HEK293T (cell line): ENCODE measurements around the gene SERPINB5.

Experiments
- CTCF ChIA-PET: fragments of 350-600 bp; formaldehyde crosslinking; extraction: SDS; loops from one replicate; lab custom pipeline; 2021; ENCODE audit warnings: antibody characterized with exemption, inconsistent platforms; lab: Yijun Ruan, JAX
- POLR2A ChIA-PET: fragments of 350-600 bp; formaldehyde crosslinking; extraction: SDS; loops from one replicate; lab custom pipeline; 2020; ENCODE audit warnings: antibody characterized with exemption, inconsistent platforms; lab: Yijun Ruan, JAX
- DNase-seq: peaks from one replicate; pipeline ENCODE4 v3.0.0; 2012; ENCODE audit warnings: mixed read lengths; ENCODE audit errors: extremely low spot score
- ARNT ChIP-seq: fragments of 450-650 bp; IDR thresholded peaks from 2 replicates; pipeline ENCODE4 v1.6.1; 2017; ENCODE audit warnings: mild to moderate bottlenecking
- BHLHE40 ChIP-seq: fragments of 450-650 bp; IDR thresholded peaks from 2 replicates; pipeline ENCODE4 v1.6.1; 2016; ENCODE audit warnings: mild to moderate bottlenecking, moderate library complexity, borderline replicate concordance
- CTBP1 ChIP-seq: fragments of 450-650 bp; IDR thresholded peaks from 2 replicates; pipeline ENCODE4 v1.6.1; 2016; ENCODE audit warnings: borderline replicate concordance
- ELF4 ChIP-seq: fragments of 450-650 bp; IDR thresholded peaks from 2 replicates; pipeline ENCODE4 v1.6.1; 2017; ENCODE audit warnings: antibody characterized with exemption
- FOXA1 ChIP-seq: fragments of 450-650 bp; IDR thresholded peaks from 2 replicates; pipeline ENCODE4 v1.6.1; 2016; ENCODE audit warnings: mild to moderate bottlenecking
- FOXK2 ChIP-seq: fragments of 450-650 bp; IDR thresholded peaks from 2 replicates; pipeline ENCODE4 v1.6.1; 2016; ENCODE audit warnings: mild to moderate bottlenecking
- FOXM1 ChIP-seq: fragments of 450-650 bp; IDR thresholded peaks from 2 replicates; pipeline ENCODE4 v1.6.1; 2017; ENCODE audit warnings: mild to moderate bottlenecking, borderline replicate concordance
- HDGF ChIP-seq: fragments of 450-650 bp; IDR thresholded peaks from 2 replicates; pipeline ENCODE4 v1.6.1; 2017; ENCODE audit warnings: antibody characterized with exemption, borderline replicate concordance
- L3MBTL2 ChIP-seq: fragments of 450-650 bp; conservative IDR thresholded peaks from 2 replicates; pipeline ENCODE4 v1.6.1; 2016; ENCODE audit warnings: mild to moderate bottlenecking
- LEF1 ChIP-seq: fragments of 450-650 bp; IDR thresholded peaks from 2 replicates; pipeline ENCODE4 v1.6.1; 2017; ENCODE audit warnings: mild to moderate bottlenecking, borderline replicate concordance
- NFRKB ChIP-seq: fragments of 450-650 bp; IDR thresholded peaks from 2 replicates; pipeline ENCODE4 v1.6.1; 2016; ENCODE audit warnings: mild to moderate bottlenecking, moderate library complexity
- SP1 ChIP-seq: fragments of 450-650 bp; IDR thresholded peaks from 2 replicates; pipeline ENCODE4 v1.6.1; 2017
- SUZ12 ChIP-seq: fragments of 450-650 bp; IDR thresholded peaks from 2 replicates; pipeline ENCODE4 v1.6.1; 2016; ENCODE audit warnings: mild to moderate bottlenecking
- TARDBP ChIP-seq: fragments of 450-650 bp; IDR thresholded peaks from 2 replicates; pipeline ENCODE4 v1.6.1; 2016
- ZNF384 ChIP-seq: fragments of 450-650 bp; IDR thresholded peaks from 2 replicates; pipeline ENCODE4 v1.6.1; 2016
- TF ChIP-seq, protein P1 (sequence below): fragments of 450-650 bp; IDR thresholded peaks from 2 replicates; pipeline ENCODE4 v1.6.1; 2016

Gene SERPINB5

DNA sequence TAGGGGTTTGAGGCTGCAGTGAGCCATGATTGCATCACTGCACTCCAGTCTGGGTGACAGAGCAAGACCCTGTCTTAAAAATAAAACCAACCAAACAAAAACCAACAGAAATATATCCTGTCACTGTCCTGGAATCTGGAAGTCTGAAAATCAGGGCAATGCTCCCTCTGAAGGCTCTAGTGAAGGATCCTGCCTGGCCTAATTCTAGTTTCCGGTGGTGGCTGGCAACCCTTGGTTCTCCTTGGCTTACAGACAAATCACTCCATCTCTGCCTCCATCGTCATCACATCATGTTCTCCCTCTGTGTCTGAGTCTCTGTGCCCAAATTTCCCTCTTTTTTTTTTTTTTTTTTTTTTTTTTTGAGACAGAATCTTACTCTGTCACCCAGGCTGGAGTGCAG, 38.6 kb upstream of the SERPINB5 start:
- no peak for DNase-seq
- ChIA-PET POLR2A (interaction anchor here (2.1 kb wide), 1 partner anchor 16 kb away, joined by 10 read pairs; the partner anchor contains the start of gene VPS4B), CTCF (interaction anchor here (0.8 to 4.2 kb wide), 3 partner anchors 76 to 97 kb away, joined by 4 to 22 read pairs (median 5); no protein-coding TSS in a partner anchor)
- TF ChIP-seq LEF1 (no peak), CTBP1 (no peak), HDGF (no peak), FOXM1 (no peak), FOXK2 (no peak), L3MBTL2 (no peak), BHLHE40 (no peak), NFRKB (no peak), ZNF384 (no peak), ARNT (no peak), ELF4 (no peak), SUZ12 (no peak), FOXA1 (no peak), TARDBP (no peak), SP1 (no peak)
- TF ChIP-seq, protein P1, sequence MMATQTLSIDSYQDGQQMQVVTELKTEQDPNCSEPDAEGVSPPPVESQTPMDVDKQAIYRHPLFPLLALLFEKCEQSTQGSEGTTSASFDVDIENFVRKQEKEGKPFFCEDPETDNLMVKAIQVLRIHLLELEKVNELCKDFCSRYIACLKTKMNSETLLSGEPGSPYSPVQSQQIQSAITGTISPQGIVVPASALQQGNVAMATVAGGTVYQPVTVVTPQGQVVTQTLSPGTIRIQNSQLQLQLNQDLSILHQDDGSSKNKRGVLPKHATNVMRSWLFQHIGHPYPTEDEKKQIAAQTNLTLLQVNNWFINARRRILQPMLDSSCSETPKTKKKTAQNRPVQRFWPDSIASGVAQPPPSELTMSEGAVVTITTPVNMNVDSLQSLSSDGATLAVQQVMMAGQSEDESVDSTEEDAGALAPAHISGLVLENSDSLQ: no peak

DNA sequence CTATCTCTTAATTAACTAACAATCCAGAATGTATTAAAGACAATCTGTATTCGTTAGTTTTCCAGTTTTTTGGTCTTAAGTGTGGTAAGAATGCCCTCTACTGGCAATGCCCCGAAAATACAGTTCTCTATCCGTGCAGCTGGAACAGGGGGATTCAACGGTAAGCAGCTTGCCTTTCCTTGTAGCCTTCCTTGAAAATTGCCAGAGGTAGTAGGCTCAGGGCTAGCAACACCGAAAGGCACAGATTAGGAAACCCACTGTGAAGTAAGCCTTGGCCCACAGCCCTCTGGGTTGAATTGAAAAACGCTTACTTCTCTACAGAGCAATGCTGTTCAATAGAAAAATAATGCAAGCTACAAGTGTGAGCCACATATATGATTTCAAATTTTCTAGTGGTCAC, 37.4 kb upstream of the SERPINB5 start:
- no peak for TF ChIP-seq CTBP1
- TF ChIP-seq FOXK2: no peak
- no peak for TF ChIP-seq ZNF384
- no peak for TF ChIP-seq FOXA1
- TF ChIP-seq ELF4: no peak
- TF ChIP-seq L3MBTL2: no peak
- no peak for TF ChIP-seq BHLHE40
- no peak for TF ChIP-seq LEF1
- no peak for TF ChIP-seq NFRKB
- TF ChIP-seq SUZ12: no peak
- CTCF ChIA-PET: interaction anchor here (0.6 to 4.2 kb wide), 10 partner anchors 9 to 422 kb away, joined by 3 to 22 read pairs (median 5); no protein-coding TSS in a partner anchor
- POLR2A ChIA-PET: interaction anchor here (1.2 to 2.1 kb wide), 2 partner anchors 17 to 72 kb away, joined by 4 to 10 read pairs; partner anchors contain the start of gene VPS4B
- DNase-seq: peak; percentile 52

DNA sequence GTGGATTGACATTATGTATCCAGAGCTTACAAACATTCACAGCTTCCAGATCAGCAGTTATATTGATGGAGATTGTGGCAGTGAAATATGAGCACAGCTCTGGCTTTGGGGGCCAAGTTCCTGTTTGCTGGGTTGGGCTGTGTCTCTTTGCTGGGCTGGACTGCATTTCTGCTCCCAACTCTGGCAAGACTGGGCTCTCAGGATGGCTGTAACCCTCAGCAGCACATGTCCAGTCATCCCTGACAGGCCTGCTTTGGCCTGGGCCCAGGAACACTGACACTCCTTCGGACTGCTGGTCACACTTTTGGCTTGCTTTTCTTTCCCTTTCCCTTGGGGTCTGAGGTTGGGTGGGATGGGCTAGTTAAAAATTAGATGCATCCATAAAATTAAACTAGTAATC, 36.5 kb upstream of the SERPINB5 start:
- POLR2A ChIA-PET: interaction anchor here (2.1 kb wide), 1 partner anchor 18 kb away, joined by 10 read pairs; the partner anchor contains the start of gene VPS4B
- DNase-seq: no peak
- no peak for TF ChIP-seq HDGF
- TF ChIP-seq TARDBP: no peak
- no peak for TF ChIP-seq ARNT
- no peak for TF ChIP-seq L3MBTL2
- CTCF ChIA-PET: interaction anchor here (1.5 to 4.2 kb wide), 2 partner anchors 99 to 423 kb away, joined by 6 to 22 read pairs; no protein-coding TSS in a partner anchor

DNA sequence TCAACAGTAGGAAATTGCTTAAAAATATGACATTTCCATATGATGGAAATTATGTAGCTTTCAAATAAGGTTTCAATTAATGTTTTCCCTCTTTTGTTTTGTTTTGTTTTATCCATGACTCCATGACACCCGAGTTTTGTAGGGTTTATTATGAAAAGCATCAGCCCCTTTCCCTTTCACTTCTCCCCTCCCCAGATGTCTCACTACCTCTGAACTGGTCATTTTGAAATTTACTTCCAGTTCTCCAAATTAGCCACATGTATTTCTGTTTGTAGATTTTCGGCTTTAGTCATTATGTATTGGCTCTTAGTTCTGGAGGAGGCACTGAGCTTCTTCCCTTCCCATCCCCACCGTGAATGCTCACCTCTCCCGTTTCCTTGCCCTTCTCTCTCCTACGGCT, 35.9 kb upstream of the SERPINB5 start:
- ChIA-PET CTCF (no interaction called here), POLR2A (no interaction called here)

DNA sequence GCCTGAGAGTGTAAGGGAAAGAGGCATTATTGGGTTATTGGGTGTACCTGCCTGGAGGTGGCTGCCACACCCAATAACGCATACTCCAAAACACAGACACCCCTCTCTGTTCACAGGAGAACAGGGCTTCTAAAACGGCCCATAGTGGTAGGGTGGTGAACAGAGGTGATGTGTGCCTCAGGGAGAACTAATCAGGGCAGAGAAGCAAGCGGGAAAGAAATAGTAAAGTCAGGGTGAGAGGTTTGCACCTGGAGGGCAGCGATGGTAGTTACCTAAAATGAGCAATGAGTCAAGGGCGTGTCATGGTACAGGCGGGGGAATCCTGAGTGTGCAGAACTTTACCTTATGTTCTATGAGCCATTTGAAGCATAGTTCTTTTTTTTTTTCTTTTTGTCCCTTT, 32.9 kb upstream of the SERPINB5 start:
- CTCF ChIA-PET: interaction anchor here (2.1 kb wide), 1 partner anchor 68 kb away, joined by 7 read pairs; no protein-coding TSS in a partner anchor
- no peak for TF ChIP-seq L3MBTL2
- no peak for TF ChIP-seq FOXM1
- TF ChIP-seq ZNF384: no peak
- no peak for TF ChIP-seq SUZ12
- TF ChIP-seq ARNT: no peak
- TF ChIP-seq BHLHE40: no peak
- no peak for TF ChIP-seq SP1
- POLR2A ChIA-PET: interaction anchor here (1.7 kb wide), 1 partner anchor 76 kb away, joined by 4 read pairs; no protein-coding TSS in a partner anchor
- DNase-seq: no peak

More for the DNA sequence above, 35.9 kb upstream of the SERPINB5 start:
- TF ChIP-seq LEF1: no peak
- TF ChIP-seq FOXA1: no peak
- no peak for TF ChIP-seq FOXK2
- TF ChIP-seq TARDBP: no peak
- no peak for TF ChIP-seq BHLHE40
- no peak for TF ChIP-seq SUZ12
- no peak for DNase-seq

DNA sequence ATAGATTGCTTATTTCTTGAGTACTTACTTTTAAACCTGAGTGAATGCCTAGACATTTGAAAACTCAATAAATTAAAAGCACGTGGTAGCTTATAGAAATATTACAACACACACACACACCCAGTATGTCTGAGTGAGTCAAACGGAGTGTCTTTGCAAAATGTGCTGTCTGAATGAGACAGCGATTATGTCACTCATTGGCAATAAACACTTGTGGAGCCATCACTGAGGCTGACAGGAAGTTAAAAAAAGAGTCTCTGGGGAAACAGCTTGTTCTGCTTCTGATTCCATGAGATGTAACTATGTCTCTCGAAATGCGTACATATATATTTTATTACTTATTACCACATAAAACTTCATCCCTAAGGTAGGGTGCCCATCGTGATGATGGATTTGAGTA, 32.2 kb upstream of the SERPINB5 start:
- POLR2A ChIA-PET: interaction anchor here (1.7 kb wide), 1 partner anchor 77 kb away, joined by 4 read pairs; no protein-coding TSS in a partner anchor
- no peak for DNase-seq
- TF ChIP-seq SUZ12: no peak
- no peak for TF ChIP-seq FOXK2
- no peak for TF ChIP-seq ELF4
- TF ChIP-seq SP1: no peak
- no peak for TF ChIP-seq ARNT
- TF ChIP-seq FOXM1: no peak
- TF ChIP-seq TARDBP: no peak
- CTCF ChIA-PET: interaction anchor here (0.6 to 2.1 kb wide), 3 partner anchors 24 to 1189 kb away, joined by 3 to 7 read pairs (median 4); no protein-coding TSS in a partner anchor

DNA sequence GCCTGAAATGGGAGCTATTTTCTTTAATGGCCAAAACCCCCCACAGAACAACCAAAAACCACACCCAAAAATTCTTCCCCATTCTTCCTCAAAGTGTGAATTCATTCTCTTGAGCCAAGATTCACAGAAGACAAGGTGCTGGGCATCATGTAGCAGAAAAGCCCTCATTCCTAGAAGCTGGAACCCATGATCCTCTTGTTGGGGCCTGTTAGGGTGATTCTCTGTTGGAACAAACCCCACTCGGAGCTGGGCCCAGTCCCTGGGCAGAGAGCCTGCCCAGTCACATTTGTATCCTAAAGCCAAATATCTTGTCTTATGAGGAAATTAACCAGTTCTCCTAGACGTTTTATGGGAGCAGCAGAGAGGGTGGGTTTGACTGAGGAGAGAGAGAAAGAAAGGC, 31.7 kb upstream of the SERPINB5 start:
- no peak for TF ChIP-seq SP1
- no peak for TF ChIP-seq FOXA1
- TF ChIP-seq TARDBP: no peak
- no peak for TF ChIP-seq NFRKB
- TF ChIP-seq HDGF: no peak
- TF ChIP-seq ZNF384: no peak
- no peak for TF ChIP-seq CTBP1
- TF ChIP-seq FOXK2: no peak
- TF ChIP-seq, protein P1: no peak
- TF ChIP-seq FOXM1: no peak
- TF ChIP-seq L3MBTL2: no peak
- no peak for TF ChIP-seq LEF1
- no peak for TF ChIP-seq BHLHE40
- POLR2A ChIA-PET: interaction anchor here (1.7 kb wide), 1 partner anchor 78 kb away, joined by 4 read pairs; no protein-coding TSS in a partner anchor
- CTCF ChIA-PET: interaction anchor here (0.6 to 2.1 kb wide), 2 partner anchors 67 to 1189 kb away, joined by 3 to 7 read pairs; no protein-coding TSS in a partner anchor
- DNase-seq: no peak
